Caco-2 (cell line): Measurements from ENCODE around the gene ATP6V0B. TPM values are rescaled to one million over a fixed set of nuclear protein-coding genes. Genes with fewer than 3 reads are reported as not detected.
A peak's percentile ranks its signal among the peaks of the same experiment; 100 is the strongest.

ENCODE experiments used
- BruUV-seq: library from RNA; stranded (reverse); fragments of 400-500 nt; replicated peaks from 2 replicates; lab custom pipeline; 2021; lab: Mats Ljungman, UMichigan
- CTCF ChIA-PET: fragments of 300-600 bp; sonication (Branson Sonifier 250); formaldehyde crosslinking; loops from one replicate; lab custom pipeline; 2022; ENCODE audit warnings: antibody characterized with exemption; lab: Charles Lee
- POLR2A ChIA-PET: fragments of 300-600 bp; sonication (Branson Sonifier 250); formaldehyde crosslinking; loops from one replicate; lab custom pipeline; 2022; ENCODE audit warnings: antibody characterized with exemption; lab: Charles Lee
- DNase-seq, 2 experiments: peaks; one replicate each; pipeline versions ENCODE4 v3.0.0 to v3.0.0-alpha.2; 2020 to 2022
- H3K27me3 ChIP-seq: replicated peaks from 2 replicates; pipeline ENCODE4 v1.6.0; 2011; ENCODE audit warnings: low read length; ENCODE audit not compliant: control insufficient read depth, insufficient read depth
- H3K36me3 ChIP-seq: 2 replicates; pipeline ENCODE4 v1.5.1; 2011; ENCODE audit warnings: low read length; ENCODE audit not compliant: control insufficient read depth, insufficient read depth
- H3K4me1 ChIP-seq: fragments of 250-450 bp; sonication (Bioruptor Pico); 2 replicates; pipeline ENCODE4 v1.5.1; 2020; ENCODE audit warnings: mild to moderate bottlenecking
- H3K4me3 ChIP-seq: 2 replicates; pipeline ENCODE4 v1.5.1; 2011; ENCODE audit warnings: low read depth, mild to moderate bottlenecking, control low read depth, low read length
- H3K9me3 ChIP-seq: fragments of 250-450 bp; sonication (Bioruptor Pico); 2 replicates; pipeline ENCODE4 v1.5.1; 2020; ENCODE audit warnings: mild to moderate bottlenecking, moderate library complexity
- H3K27ac Mint-ChIP-seq: one replicate; pipeline ENCODE4 v1.8.0; 2022; ENCODE audit warnings: mixed read lengths; ENCODE audit not compliant: unreplicated experiment
- H3K27me3 Mint-ChIP-seq: one replicate; pipeline ENCODE4 v1.8.0; 2022; ENCODE audit warnings: mixed read lengths; ENCODE audit not compliant: insufficient read depth, unreplicated experiment
- H3K36me3 Mint-ChIP-seq: one replicate; pipeline ENCODE4 v1.8.0; 2022; ENCODE audit warnings: mild to moderate bottlenecking, mixed read lengths; ENCODE audit not compliant: insufficient read depth, unreplicated experiment
- H3K4me1 Mint-ChIP-seq: one replicate; pipeline ENCODE4 v1.8.0; 2022; ENCODE audit warnings: low read depth, mixed read lengths; ENCODE audit not compliant: unreplicated experiment
- H3K4me3 Mint-ChIP-seq: one replicate; pipeline ENCODE4 v1.8.0; 2022; ENCODE audit warnings: mild to moderate bottlenecking, moderate library complexity, mixed read lengths; ENCODE audit not compliant: unreplicated experiment
- H3K9me3 Mint-ChIP-seq: one replicate; pipeline ENCODE4 v1.8.0; 2022; ENCODE audit warnings: mixed read lengths; ENCODE audit not compliant: unreplicated experiment
- intact Hi-C: fragments of 100-400 bp; cut with micrococcal nuclease; formaldehyde crosslinking; loops from one replicate; pipeline ENCODE4 v1.10.0; 2022; ENCODE audit not compliant: unreplicated experiment
- total RNA-seq: library from RNA; stranded (reverse); gene quantifications from 2 replicates; pipeline ENCODE4 v1.2.3, GENCODE V29; 2022
- TF ChIP-seq, protein P1 (sequence below), 2 experiments: fragments of 200-600 bp in 1 of 2; IDR thresholded peaks; 1 replicate in 1 of 2; 2 replicates in 1 of 2; pipeline versions ENCODE4 v1.5.1 to v1.8.0; 2011 to 2022; ENCODE audit warnings: antibody characterized with exemption in 1 of 2, control low read depth in 1 of 2, inconsistent platforms in 1 of 2, low read depth in 1 of 2, low read length in 1 of 2, mild to moderate bottlenecking in 1 of 2, moderate library complexity in 1 of 2; ENCODE audit not compliant: insufficient read depth in 1 of 2, severe bottlenecking in 1 of 2, unreplicated experiment in 1 of 2

Gene ATP6V0B
- total RNA-seq, 1 experiment from 2014 or later = 91.2 TPM

DNA sequence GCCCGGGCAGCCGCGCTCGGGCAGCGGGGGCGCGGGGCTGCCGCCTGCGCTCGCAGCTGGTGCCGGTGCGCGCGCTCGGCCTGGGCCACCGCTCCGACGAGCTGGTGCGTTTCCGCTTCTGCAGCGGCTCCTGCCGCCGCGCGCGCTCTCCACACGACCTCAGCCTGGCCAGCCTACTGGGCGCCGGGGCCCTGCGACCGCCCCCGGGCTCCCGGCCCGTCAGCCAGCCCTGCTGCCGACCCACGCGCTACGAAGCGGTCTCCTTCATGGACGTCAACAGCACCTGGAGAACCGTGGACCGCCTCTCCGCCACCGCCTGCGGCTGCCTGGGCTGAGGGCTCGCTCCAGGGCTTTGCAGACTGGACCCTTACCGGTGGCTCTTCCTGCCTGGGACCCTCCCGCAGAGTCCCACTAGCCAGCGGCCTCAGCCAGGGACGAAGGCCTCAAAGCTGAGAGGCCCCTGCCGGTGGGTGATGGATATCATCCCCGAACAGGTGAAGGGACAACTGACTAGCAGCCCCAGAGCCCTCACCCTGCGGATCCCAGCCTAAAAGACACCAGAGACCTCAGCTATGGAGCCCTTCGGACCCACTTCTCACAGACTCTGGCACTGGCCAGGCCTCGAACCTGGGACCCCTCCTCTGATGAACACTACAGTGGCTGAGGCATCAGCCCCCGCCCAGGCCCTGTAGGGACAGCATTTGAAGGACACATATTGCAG, 38.2 kb upstream of the ATP6V0B start:
- peak in 1 of 2 experiments; percentile 58 for DNase-seq
- Histone ChIP-seq H3K36me3 (no peaks in the 10 kb centered on the region), H3K4me3 (peak overlapping the region; percentile 53), H3K4me1 (peaks cover 9% of the 10 kb centered on the region), H3K27me3 (no peaks in the 10 kb centered on the region), H3K9me3 (no peaks in the 10 kb centered on the region)
- TF ChIP-seq, protein P1, sequence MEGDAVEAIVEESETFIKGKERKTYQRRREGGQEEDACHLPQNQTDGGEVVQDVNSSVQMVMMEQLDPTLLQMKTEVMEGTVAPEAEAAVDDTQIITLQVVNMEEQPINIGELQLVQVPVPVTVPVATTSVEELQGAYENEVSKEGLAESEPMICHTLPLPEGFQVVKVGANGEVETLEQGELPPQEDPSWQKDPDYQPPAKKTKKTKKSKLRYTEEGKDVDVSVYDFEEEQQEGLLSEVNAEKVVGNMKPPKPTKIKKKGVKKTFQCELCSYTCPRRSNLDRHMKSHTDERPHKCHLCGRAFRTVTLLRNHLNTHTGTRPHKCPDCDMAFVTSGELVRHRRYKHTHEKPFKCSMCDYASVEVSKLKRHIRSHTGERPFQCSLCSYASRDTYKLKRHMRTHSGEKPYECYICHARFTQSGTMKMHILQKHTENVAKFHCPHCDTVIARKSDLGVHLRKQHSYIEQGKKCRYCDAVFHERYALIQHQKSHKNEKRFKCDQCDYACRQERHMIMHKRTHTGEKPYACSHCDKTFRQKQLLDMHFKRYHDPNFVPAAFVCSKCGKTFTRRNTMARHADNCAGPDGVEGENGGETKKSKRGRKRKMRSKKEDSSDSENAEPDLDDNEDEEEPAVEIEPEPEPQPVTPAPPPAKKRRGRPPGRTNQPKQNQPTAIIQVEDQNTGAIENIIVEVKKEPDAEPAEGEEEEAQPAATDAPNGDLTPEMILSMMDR (IDR thresholded peaks at IDR 0.05; ENCODE audit: insufficient read depth in 1 of 2, low read depth in 1 of 2, low read length in 1 of 2, severe bottlenecking in 1 of 2, unreplicated experiment in 1 of 2) = peak; percentile 27 to 33
- Mint-ChIP-seq H3K4me3 (peak overlapping the region; percentile 79), H3K9me3 (no peaks in the 10 kb centered on the region), H3K27me3 (no peaks in the 10 kb centered on the region), H3K36me3 (no peaks in the 10 kb centered on the region), H3K27ac (no peak overlapping the region), H3K4me1 (no peaks in the 10 kb centered on the region)
- intact Hi-C loops = no loop called here
- BruUV-seq = no TSS peak
- CTCF ChIA-PET = interaction anchor here (3.5 kb wide), 1 partner anchor 173 kb away, joined by 66 read pairs; no protein-coding TSS in a partner anchor
- POLR2A ChIA-PET = no interaction called here

- CTCF ChIA-PET = interaction anchor here (3.5 kb wide), 1 partner anchor 173 kb away, joined by 66 read pairs; no protein-coding TSS in a partner anchor
- POLR2A ChIA-PET = no interaction called here
- Histone ChIP-seq H3K4me3 (no peak overlapping the region), H3K9me3 (no peaks in the 10 kb centered on the region), H3K27me3 (no peaks in the 10 kb centered on the region), H3K4me1 (peaks cover 9% of the 10 kb centered on the region), H3K36me3 (no peaks in the 10 kb centered on the region)
- intact Hi-C loops = no loop called here
- no TSS peak for BruUV-seq
- Mint-ChIP-seq H3K9me3 (no peaks in the 10 kb centered on the region), H3K27me3 (no peaks in the 10 kb centered on the region), H3K36me3 (no peaks in the 10 kb centered on the region), H3K4me1 (no peaks in the 10 kb centered on the region), H3K27ac (no peak overlapping the region), H3K4me3 (peak overlapping the region; percentile 79)
- no peak for DNase-seq
- TF ChIP-seq, protein P1 (IDR thresholded peaks at IDR 0.05; ENCODE audit: insufficient read depth in 1 of 2, low read depth in 1 of 2, low read length in 1 of 2, severe bottlenecking in 1 of 2, unreplicated experiment in 1 of 2) = no peak
Observed at GRCh38 chr1:43937179-43937865, 37.4 kb upstream of the ATP6V0B start.

DNA sequence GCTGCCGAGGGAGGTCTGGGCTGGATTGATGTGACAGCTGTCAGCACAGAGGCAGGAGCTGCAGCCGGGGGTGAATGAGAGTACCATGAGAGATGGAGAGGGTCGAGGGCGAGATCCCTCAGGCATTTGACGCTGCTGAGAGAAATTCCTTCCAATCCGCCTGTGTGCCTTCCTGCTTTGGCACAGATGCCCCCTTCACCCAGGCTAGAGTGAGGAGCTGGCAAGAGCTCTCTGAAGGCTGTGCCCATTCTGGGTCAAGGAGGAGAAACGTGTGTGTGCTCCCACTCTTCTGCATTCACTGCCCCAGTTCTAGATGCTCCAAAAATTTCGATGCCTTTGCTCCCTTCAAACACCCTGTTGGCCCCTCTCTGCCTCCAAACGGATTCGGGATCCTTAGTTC, 36.4 kb upstream of the ATP6V0B start:
- POLR2A ChIA-PET = no interaction called here
- no peak overlapping the region for H3K27ac Mint-ChIP-seq
- H3K9me3 Mint-ChIP-seq = no peaks in the 10 kb centered on the region
- no peak overlapping the region for H3K4me3 Mint-ChIP-seq
- Histone ChIP-seq H3K4me3 (no peak overlapping the region), H3K9me3 (no peaks in the 10 kb centered on the region), H3K36me3 (no peaks in the 10 kb centered on the region), H3K4me1 (peaks cover 9% of the 10 kb centered on the region), H3K27me3 (no peaks in the 10 kb centered on the region)
- intact Hi-C loops = no loop called here
- TF ChIP-seq, protein P1 (IDR thresholded peaks at IDR 0.05; ENCODE audit: insufficient read depth in 1 of 2, low read depth in 1 of 2, low read length in 1 of 2, severe bottlenecking in 1 of 2, unreplicated experiment in 1 of 2) = no peak
- BruUV-seq = no TSS peak
- H3K27me3 Mint-ChIP-seq = no peaks in the 10 kb centered on the region
- DNase-seq = no peak
- CTCF ChIA-PET = no interaction called here
- H3K4me1 Mint-ChIP-seq = no peaks in the 10 kb centered on the region
- H3K36me3 Mint-ChIP-seq = no peaks in the 10 kb centered on the region
